B cell (primary cell): ENCODE measurements around the gene OVCH1. TPM values are rescaled to one million over a fixed set of nuclear protein-coding genes. Genes with fewer than 3 reads are reported as not detected.

Source experiments
- ATAC-seq: fragments of 200-7000 bp; cut with Tn5 transposase; one replicate; pipeline ENCODE4 v1.10.0; 2021; ENCODE audit warnings: low read depth, mild to moderate bottlenecking, moderate number of reproducible peaks, moderate library complexity
- CTCF ChIA-PET: fragments of 350-600 bp; sonication (Branson Sonifier 250); formaldehyde crosslinking; loops from one replicate; lab custom pipeline; 2021; ENCODE audit warnings: antibody characterized with exemption, inconsistent platforms; lab: Charles Lee
- POLR2A ChIA-PET: fragments of 350-600 bp; sonication (Branson Sonifier 250); formaldehyde crosslinking; loops from one replicate; lab custom pipeline; 2021; ENCODE audit warnings: antibody characterized with exemption; lab: Charles Lee
- DNase-seq: peaks from one replicate; pipeline ENCODE4 v3.0.0; 2013
- H2AFZ ChIP-seq: 2 replicates; pipeline ENCODE4 v1.6.1; 2012; ENCODE audit warnings: mild to moderate bottlenecking, low read depth, low read length; ENCODE audit not compliant: insufficient read depth, poor library complexity, severe bottlenecking
- H3K27ac ChIP-seq, 2 donors: 1 replicate in 1 of 2; 2 replicates in 1 of 2; pipeline ENCODE4 v1.5.1; 2012 to 2013; ENCODE audit warnings: low read length in 2 of 2, mild to moderate bottlenecking in 2 of 2, moderate library complexity in 1 of 2
- H3K27me3 ChIP-seq, 4 experiments: fragments of 200-600 bp in 1 of 4; sonication (generic) in 1 of 4; replicated peaks in 1 of 4; 1 replicate in 2 of 4; 2 replicates in 2 of 4; pipeline versions ENCODE4 v1.6.1 to v1.7.0; 2013 to 2016; ENCODE audit warnings: low read length in 3 of 4, mild to moderate bottlenecking in 2 of 4, mixed read lengths in 1 of 4, moderate library complexity in 1 of 4; ENCODE audit not compliant: insufficient read depth in 4 of 4, control insufficient read depth in 3 of 4; ENCODE audit errors: control extremely low read depth in 1 of 4
- H3K36me3 ChIP-seq, 2 experiments: replicated peaks in 1 of 2; 1 replicate in 1 of 2; 2 replicates in 1 of 2; pipeline versions ENCODE4 v1.6.1 to v1.7.1; 2013; ENCODE audit warnings: low read length in 1 of 2; ENCODE audit not compliant: insufficient read depth in 2 of 2, control insufficient read depth in 1 of 2; ENCODE audit errors: control extremely low read depth in 1 of 2, extremely low read depth in 1 of 2
- H3K4me1 ChIP-seq, 2 donors: fragments of 200-600 bp in 1 of 2; sonication (generic) in 1 of 2; 1 replicate in 1 of 2; 2 replicates in 1 of 2; pipeline versions ENCODE4 v1.5.1 to v1.6.1; 2013 to 2017; ENCODE audit warnings: low read length in 2 of 2; ENCODE audit not compliant: control insufficient read depth in 2 of 2, insufficient read depth in 2 of 2
- H3K4me2 ChIP-seq: replicated peaks from 2 replicates; pipeline ENCODE3; 2012; ENCODE audit warnings: mild to moderate bottlenecking, low read depth, low read length; ENCODE audit not compliant: poor library complexity, severe bottlenecking
- H3K4me3 ChIP-seq, 5 experiments: fragments of 200-600 bp in 1 of 5; sonication (generic) in 1 of 5; 1 replicate in 3 of 5; 2 replicates in 2 of 5; pipeline versions ENCODE4 v1.5.1 to v1.7.0; 2011 to 2016; ENCODE audit warnings: low read length in 4 of 5, mild to moderate bottlenecking in 4 of 5, low read depth in 2 of 5, control low read depth in 1 of 5, moderate library complexity in 1 of 5; ENCODE audit not compliant: insufficient read depth in 1 of 5; ENCODE audit errors: control extremely low read depth in 1 of 5, extremely low read depth in 1 of 5
- H3K79me2 ChIP-seq: fragments of 200-600 bp; sonication (generic); one replicate; pipeline ENCODE4 v1.6.0; 2016; ENCODE audit warnings: low read length; ENCODE audit not compliant: control insufficient read depth, insufficient read depth
- H3K9ac ChIP-seq: fragments of 200-600 bp; sonication (generic); 2 replicates; pipeline ENCODE4 v1.6.1; 2017; ENCODE audit warnings: mild to moderate bottlenecking, low read length, moderate library complexity
- H3K9me3 ChIP-seq, 3 donors: one replicate each; pipeline versions ENCODE4 v1.6.1 to v1.7.1; 2013; ENCODE audit warnings: low read length in 2 of 3; ENCODE audit not compliant: control insufficient read depth in 2 of 3, insufficient read depth in 1 of 3; ENCODE audit errors: control extremely low read depth in 1 of 3
- H4K20me1 ChIP-seq: 2 replicates; pipeline ENCODE4 v1.6.0; 2012; ENCODE audit warnings: mild to moderate bottlenecking, low read length; ENCODE audit not compliant: insufficient read depth, control insufficient read depth, poor library complexity, severe bottlenecking
- H3K27ac Mint-ChIP-seq: one replicate; pipeline ENCODE4 v1.8.0; 2021; ENCODE audit warnings: mixed read lengths
- H3K27me3 Mint-ChIP-seq: one replicate; pipeline ENCODE4 v1.8.0; 2021; ENCODE audit warnings: mixed read lengths
- H3K4me1 Mint-ChIP-seq: one replicate; pipeline ENCODE4 v1.8.0; 2021; ENCODE audit warnings: mixed read lengths
- H3K4me3 Mint-ChIP-seq: one replicate; pipeline ENCODE4 v1.8.0; 2021; ENCODE audit warnings: mixed read lengths
- H3K9me3 Mint-ChIP-seq: one replicate; pipeline ENCODE4 v1.8.0; 2022; ENCODE audit warnings: mixed read lengths; ENCODE audit not compliant: insufficient read depth
- EZH2 ChIP-seq: IDR thresholded peaks from 2 replicates; pipeline ENCODE4 v1.6.1; 2012; ENCODE audit warnings: borderline replicate concordance, low read depth, mild to moderate bottlenecking, moderate library complexity, low read length; ENCODE audit not compliant: insufficient read depth, poor library complexity, severe bottlenecking
- WGBS: methylation state at CpG from one replicate; pipeline ENCODE4 v1.1.5; 2013; ENCODE audit warnings: missing lambda C conversion rate; ENCODE audit not compliant: insufficient coverage; 5-methylcytosine and 5-hydroxymethylcytosine counted together
- intact Hi-C: fragments of 100-400 bp; cut with micrococcal nuclease; formaldehyde crosslinking; loops from one replicate; pipeline ENCODE4 v1.10.0; 2022
- polyA plus RNA-seq: library from polyadenylated mRNA; depleted of rRNA; stranded (reverse); fragments of >200 nt; gene quantifications from 2 replicates; pipeline ENCODE4 v1.2.3, GENCODE V29; 2012
- total RNA-seq, 2 donors: library from RNA; stranded (reverse); fragments of 120-200 nt in 1 of 2; gene quantifications; 1 replicate in 1 of 2; 2 replicates in 1 of 2; pipeline versions ENCODE4 v1.2.3 to v1.2.4, GENCODE V29; 2013 to 2022
- TF ChIP-seq, protein P1 (sequence below): fragments of 200-600 bp; IDR thresholded peaks from one replicate; pipeline ENCODE4 v1.8.0; 2022; ENCODE audit warnings: antibody characterized with exemption, mild to moderate bottlenecking

Gene OVCH1
- total and polyA plus RNA-seq, 2 donors (not counting 1 experiment from before 2014, with no cell fraction given) = not detected

DNA sequence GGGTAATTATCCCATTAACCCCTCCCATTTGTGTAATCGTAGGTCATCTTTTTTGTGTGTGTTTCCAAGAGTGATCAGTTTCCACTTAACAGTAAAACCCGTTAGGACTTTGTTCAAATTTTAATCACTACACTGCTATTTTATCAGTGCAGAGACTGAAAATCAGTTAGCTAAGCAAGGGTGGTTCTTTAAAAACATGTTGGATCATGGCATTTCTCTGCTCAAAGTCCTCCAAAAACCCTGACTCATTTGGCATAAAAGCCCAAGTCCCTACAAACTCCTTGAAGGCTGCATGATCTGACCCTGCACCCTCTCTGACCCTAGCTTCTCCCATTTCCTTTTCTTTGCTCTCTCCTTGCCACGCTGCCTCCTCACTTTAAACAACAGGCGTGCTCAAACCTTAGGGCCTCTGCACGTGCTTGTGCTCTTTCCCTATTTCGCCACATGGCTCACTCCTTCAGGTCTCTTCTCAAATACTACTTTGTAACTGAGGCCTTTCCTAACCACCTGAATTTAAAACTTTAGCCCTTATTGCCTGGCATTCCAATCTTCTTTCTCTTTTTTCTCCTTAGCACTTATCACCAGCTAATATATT lies 13.2 kb upstream of the OVCH1 start:
- ChIA-PET CTCF (interaction anchor here (0.7 to 1.4 kb wide), 3 partner anchors 8 to 20 kb away, joined by 3 to 4 read pairs (median 4); no protein-coding TSS in a partner anchor), POLR2A (no interaction called here)
- Histone ChIP-seq H3K27me3 (peaks cover 0 to 4% (median 0%) of the 10 kb centered on the region in 4 experiments), H4K20me1 (no peaks in the 10 kb centered on the region), H3K9ac (no peak overlapping the region), H3K36me3 (no peaks in the 10 kb centered on the region), H3K9me3 (no peaks in the 10 kb centered on the region), H3K79me2 (no peaks in the 10 kb centered on the region), H3K4me1 (no peaks in the 10 kb centered on the region), H3K27ac (no peak overlapping the region), H3K4me2 (no peak overlapping the region), H2AFZ (no peak overlapping the region), H3K4me3 (no peak overlapping the region)
- DNase-seq (no peak), ATAC-seq (no peak)
- Mint-ChIP-seq H3K4me3 (no peak overlapping the region), H3K9me3 (no peaks in the 10 kb centered on the region), H3K27ac (no peak overlapping the region), H3K27me3 (peaks cover 20% of the 10 kb centered on the region), H3K4me1 (no peaks in the 10 kb centered on the region)
- 96% methylated on average over 4 of the region's 6 CpGs for WGBS
- TF ChIP-seq, protein P1, sequence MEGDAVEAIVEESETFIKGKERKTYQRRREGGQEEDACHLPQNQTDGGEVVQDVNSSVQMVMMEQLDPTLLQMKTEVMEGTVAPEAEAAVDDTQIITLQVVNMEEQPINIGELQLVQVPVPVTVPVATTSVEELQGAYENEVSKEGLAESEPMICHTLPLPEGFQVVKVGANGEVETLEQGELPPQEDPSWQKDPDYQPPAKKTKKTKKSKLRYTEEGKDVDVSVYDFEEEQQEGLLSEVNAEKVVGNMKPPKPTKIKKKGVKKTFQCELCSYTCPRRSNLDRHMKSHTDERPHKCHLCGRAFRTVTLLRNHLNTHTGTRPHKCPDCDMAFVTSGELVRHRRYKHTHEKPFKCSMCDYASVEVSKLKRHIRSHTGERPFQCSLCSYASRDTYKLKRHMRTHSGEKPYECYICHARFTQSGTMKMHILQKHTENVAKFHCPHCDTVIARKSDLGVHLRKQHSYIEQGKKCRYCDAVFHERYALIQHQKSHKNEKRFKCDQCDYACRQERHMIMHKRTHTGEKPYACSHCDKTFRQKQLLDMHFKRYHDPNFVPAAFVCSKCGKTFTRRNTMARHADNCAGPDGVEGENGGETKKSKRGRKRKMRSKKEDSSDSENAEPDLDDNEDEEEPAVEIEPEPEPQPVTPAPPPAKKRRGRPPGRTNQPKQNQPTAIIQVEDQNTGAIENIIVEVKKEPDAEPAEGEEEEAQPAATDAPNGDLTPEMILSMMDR = no peak
- no peak for TF ChIP-seq EZH2
- intact Hi-C loops = no loop called here

DNA sequence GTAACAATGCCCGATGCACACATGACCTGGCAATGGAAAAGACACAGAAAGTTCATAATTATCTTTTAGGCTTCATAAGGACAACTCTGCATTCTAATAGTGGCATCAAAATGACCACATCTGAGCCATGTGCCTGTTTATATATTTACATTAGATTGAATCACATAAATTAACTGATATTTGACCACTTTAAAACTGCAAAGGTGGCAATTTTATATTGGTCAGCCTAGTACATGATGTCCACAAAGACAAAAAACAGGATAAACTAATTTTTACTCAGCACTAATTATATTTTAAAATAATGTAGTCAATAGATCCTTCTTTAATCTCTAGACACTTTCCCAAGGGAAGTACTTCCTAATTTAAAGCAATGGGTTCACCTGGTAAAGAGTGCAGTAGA lies 12.0 kb upstream of the OVCH1 start:
- Mint-ChIP-seq H3K27me3 (peaks cover 10% of the 10 kb centered on the region), H3K4me3 (no peak overlapping the region), H3K27ac (no peak overlapping the region), H3K4me1 (no peaks in the 10 kb centered on the region), H3K9me3 (no peaks in the 10 kb centered on the region)
- no peaks in the 10 kb centered on the region for H4K20me1 ChIP-seq
- no peak overlapping the region for H3K4me2 ChIP-seq
- H3K79me2 ChIP-seq = no peaks in the 10 kb centered on the region
- H3K9ac ChIP-seq = no peak overlapping the region
- intact Hi-C loops = no loop called here
- H3K4me3 ChIP-seq = no peak overlapping the region
- H3K9me3 ChIP-seq = no peaks in the 10 kb centered on the region
- no peak for TF ChIP-seq EZH2
- TF ChIP-seq, protein P1 = no peak
- peaks cover 0 to 4% (median 0%) of the 10 kb centered on the region in 4 experiments for H3K27me3 ChIP-seq
- H3K36me3 ChIP-seq = no peaks in the 10 kb centered on the region
- no peak overlapping the region for H3K27ac ChIP-seq
- no CpG with 5 or more reads among the region's 1 CpG for WGBS
- ATAC-seq (no peak), DNase-seq (no peak)
- no peaks in the 10 kb centered on the region for H3K4me1 ChIP-seq
- H2AFZ ChIP-seq = no peak overlapping the region
- ChIA-PET CTCF (interaction anchor here (1.4 kb wide), 1 partner anchor 12 kb away, joined by 4 read pairs; no protein-coding TSS in a partner anchor), POLR2A (no interaction called here)
